Trophoblast cell (in vitro differentiated cells and primary cell): ENCODE measurements around the gene PRKAR2A.

Source experiments
- DNase-seq, 2 donors: peaks; one replicate each; pipeline ENCODE4 v3.0.0-alpha.2; 2016
- H2AFZ ChIP-seq: 2 replicates; pipeline ENCODE4 v1.6.1; 2013; ENCODE audit warnings: low read length, moderate library complexity, mild to moderate bottlenecking; ENCODE audit not compliant: insufficient read depth, poor library complexity
- H2AK5ac ChIP-seq: 2 replicates; pipeline ENCODE4 v1.6.1; 2013; ENCODE audit warnings: mild to moderate bottlenecking, low read length
- H2BK120ac ChIP-seq: 2 replicates; pipeline ENCODE4 v1.6.1; 2013; ENCODE audit warnings: low read length, mild to moderate bottlenecking, moderate library complexity; ENCODE audit not compliant: insufficient read depth, poor library complexity
- H2BK12ac ChIP-seq: 2 replicates; pipeline ENCODE4 v1.6.1; 2013; ENCODE audit warnings: mild to moderate bottlenecking, low read length, moderate library complexity
- H2BK5ac ChIP-seq: 2 replicates; pipeline ENCODE4 v1.6.1; 2013; ENCODE audit warnings: low read length, low read depth, moderate library complexity, mild to moderate bottlenecking; ENCODE audit not compliant: poor library complexity
- H3K14ac ChIP-seq: 2 replicates; pipeline ENCODE4 v1.6.1; 2013; ENCODE audit warnings: mild to moderate bottlenecking, low read length
- H3K18ac ChIP-seq: 2 replicates; pipeline ENCODE4 v1.6.1; 2013; ENCODE audit warnings: mild to moderate bottlenecking, low read length
- H3K23ac ChIP-seq: 2 replicates; pipeline ENCODE4 v1.6.1; 2013; ENCODE audit warnings: low read length
- H3K27ac ChIP-seq: 2 replicates; pipeline ENCODE4 v1.5.1; 2013; ENCODE audit warnings: low read depth, mild to moderate bottlenecking, inconsistent platforms, low read length, moderate library complexity
- H3K27me3 ChIP-seq: 2 replicates; pipeline ENCODE4 v1.6.1; 2013; ENCODE audit warnings: inconsistent platforms, mild to moderate bottlenecking, low read length, moderate library complexity; ENCODE audit not compliant: insufficient read depth
- H3K36me3 ChIP-seq, 2 experiments: 1 replicate in 1 of 2; 2 replicates in 1 of 2; pipeline ENCODE4 v1.6.1; 2013; ENCODE audit warnings: low read length in 2 of 2, mild to moderate bottlenecking in 2 of 2, moderate library complexity in 1 of 2; ENCODE audit not compliant: insufficient read depth in 2 of 2, control insufficient read depth in 1 of 2
- H3K4ac ChIP-seq: 2 replicates; pipeline ENCODE4 v1.6.1; 2013; ENCODE audit warnings: low read depth, mild to moderate bottlenecking, low read length, moderate library complexity
- H3K4me1 ChIP-seq, 2 experiments: 1 replicate in 1 of 2; 2 replicates in 1 of 2; pipeline ENCODE4 v1.6.1; 2013; ENCODE audit warnings: low read length in 2 of 2, mild to moderate bottlenecking in 2 of 2, moderate library complexity in 1 of 2; ENCODE audit not compliant: insufficient read depth in 2 of 2, control insufficient read depth in 1 of 2
- H3K4me2 ChIP-seq: 2 replicates; pipeline ENCODE4 v1.6.1; 2013; ENCODE audit warnings: inconsistent platforms, mild to moderate bottlenecking, low read length, moderate library complexity
- H3K4me3 ChIP-seq: 2 replicates; pipeline ENCODE4 v1.5.1; 2013; ENCODE audit warnings: mild to moderate bottlenecking, low read depth, low read length, inconsistent platforms
- H3K79me1 ChIP-seq: one replicate; pipeline ENCODE4 v1.6.1; 2013; ENCODE audit warnings: low read length
- H3K79me2 ChIP-seq: 2 replicates; pipeline ENCODE4 v1.6.1; 2013; ENCODE audit warnings: low read length, mild to moderate bottlenecking; ENCODE audit not compliant: control insufficient read depth, insufficient read depth, poor library complexity
- H3K9ac ChIP-seq: 2 replicates; pipeline ENCODE4 v1.6.1; 2013; ENCODE audit warnings: mild to moderate bottlenecking, low read length
- H3K9me3 ChIP-seq: 2 replicates; pipeline ENCODE4 v1.6.1; 2013; ENCODE audit warnings: low read depth, mild to moderate bottlenecking, control low read depth, inconsistent platforms, low read length; ENCODE audit not compliant: insufficient read depth
- H4K12ac ChIP-seq: 2 replicates; pipeline ENCODE4 v1.6.1; 2013; ENCODE audit warnings: low read depth, mild to moderate bottlenecking, low read length, moderate library complexity
- H4K8ac ChIP-seq: 2 replicates; pipeline ENCODE4 v1.6.1; 2013; ENCODE audit warnings: low read depth, mild to moderate bottlenecking, low read length, moderate library complexity
- H4K91ac ChIP-seq: one replicate; pipeline ENCODE4 v1.6.1; 2013; ENCODE audit warnings: low read depth, mild to moderate bottlenecking, low read length, moderate library complexity
- WGBS: extraction: QIAGEN DNeasy Blood & Tissue Kit; methylation state at CpG from one replicate; pipeline ENCODE4 v1.1.7; 2013; ENCODE audit warnings: missing lambda C conversion rate; ENCODE audit not compliant: insufficient read length, insufficient coverage; ENCODE audit errors: extremely low coverage; 5-methylcytosine and 5-hydroxymethylcytosine counted together

The PRKAR2A gene

GRCh38 chr3:48739955-48740823 lies 107.5 kb downstream of the PRKAR2A start:
- no peak overlapping the region for H3K23ac ChIP-seq
- no peak overlapping the region for H3K27ac ChIP-seq
- WGBS = no CpG with 5 or more reads among the region's 15 CpGs
- no peak overlapping the region for H3K18ac ChIP-seq
- peak overlapping the region; percentile 8 for H2AFZ ChIP-seq
- H3K79me2 ChIP-seq = no peaks in the 10 kb centered on the region
- H4K8ac ChIP-seq = no peak overlapping the region
- H2BK12ac ChIP-seq = no peak overlapping the region
- H4K12ac ChIP-seq = no peak overlapping the region
- H2AK5ac ChIP-seq = no peak overlapping the region
- no peaks in the 10 kb centered on the region for H3K27me3 ChIP-seq
- no peak overlapping the region for H3K14ac ChIP-seq
- no peak overlapping the region for H4K91ac ChIP-seq
- no peak overlapping the region for H3K9ac ChIP-seq
- H3K4me1 ChIP-seq = no peaks in the 10 kb centered on the region
- H3K4me2 ChIP-seq = no peak overlapping the region
- H2BK120ac ChIP-seq = no peak overlapping the region
- DNase-seq = peak; percentile 90 to 93
- H3K36me3 ChIP-seq = no peaks in the 10 kb centered on the region
- H3K79me1 ChIP-seq = no peaks in the 10 kb centered on the region
- H3K4ac ChIP-seq = no peak overlapping the region
- no peak overlapping the region for H2BK5ac ChIP-seq
- no peak overlapping the region for H3K4me3 ChIP-seq
- no peaks in the 10 kb centered on the region for H3K9me3 ChIP-seq

- Histone ChIP-seq H2AK5ac (no peak overlapping the region), H3K36me3 (no peaks in the 10 kb centered on the region), H3K9ac (no peak overlapping the region), H2BK12ac (no peak overlapping the region), H3K4ac (no peak overlapping the region), H3K23ac (no peak overlapping the region), H3K27me3 (no peaks in the 10 kb centered on the region), H3K18ac (no peak overlapping the region), H2BK120ac (no peak overlapping the region), H3K4me3 (no peak overlapping the region), H2AFZ (peak overlapping the region; percentile 13), H4K12ac (no peak overlapping the region), H3K4me2 (no peak overlapping the region), H4K8ac (no peak overlapping the region), H3K4me1 (no peaks in the 10 kb centered on the region), H3K9me3 (no peaks in the 10 kb centered on the region), H3K27ac (no peak overlapping the region), H3K79me2 (no peaks in the 10 kb centered on the region), H4K91ac (no peak overlapping the region), H2BK5ac (no peak overlapping the region), H3K79me1 (no peaks in the 10 kb centered on the region), H3K14ac (no peak overlapping the region)
- WGBS = no CpG with 5 or more reads among the region's 6 CpGs
- no peak for DNase-seq
Measured at GRCh38 chr3:48739617-48739954, 108.1 kb downstream of the PRKAR2A start.

GRCh38 chr3:48738926-48739616 lies 108.6 kb downstream of the PRKAR2A start:
- Histone ChIP-seq H4K91ac (no peak overlapping the region), H3K4ac (no peak overlapping the region), H4K12ac (no peak overlapping the region), H2AFZ (peak overlapping the region; percentile 13), H3K14ac (no peak overlapping the region), H2BK5ac (no peak overlapping the region), H2BK120ac (no peak overlapping the region), H3K79me1 (no peaks in the 10 kb centered on the region), H3K23ac (no peak overlapping the region), H3K4me3 (no peak overlapping the region), H3K9me3 (no peaks in the 10 kb centered on the region), H3K27me3 (no peaks in the 10 kb centered on the region), H3K4me1 (no peaks in the 10 kb centered on the region), H2BK12ac (no peak overlapping the region), H2AK5ac (no peak overlapping the region), H3K9ac (no peak overlapping the region), H3K27ac (no peak overlapping the region), H3K79me2 (no peaks in the 10 kb centered on the region), H3K4me2 (no peak overlapping the region), H3K18ac (no peak overlapping the region), H4K8ac (no peak overlapping the region), H3K36me3 (no peaks in the 10 kb centered on the region)
- DNase-seq = no peak
- WGBS = no CpG with 5 or more reads among the region's 9 CpGs

GRCh38 chr3:48738144-48738536 lies 109.5 kb downstream of the PRKAR2A start:
- Histone ChIP-seq H3K9ac (no peak overlapping the region), H3K14ac (no peak overlapping the region), H2BK5ac (no peak overlapping the region), H3K4me2 (no peak overlapping the region), H3K27ac (no peak overlapping the region), H2AFZ (no peak overlapping the region), H4K91ac (no peak overlapping the region), H3K4me1 (no peaks in the 10 kb centered on the region), H2BK12ac (no peak overlapping the region), H3K27me3 (no peaks in the 10 kb centered on the region), H3K4ac (no peak overlapping the region), H3K79me1 (no peaks in the 10 kb centered on the region), H3K79me2 (no peaks in the 10 kb centered on the region), H3K36me3 (no peaks in the 10 kb centered on the region), H4K12ac (no peak overlapping the region), H3K18ac (no peak overlapping the region), H3K4me3 (no peak overlapping the region), H3K9me3 (no peaks in the 10 kb centered on the region), H3K23ac (no peak overlapping the region), H2AK5ac (no peak overlapping the region), H4K8ac (no peak overlapping the region), H2BK120ac (no peak overlapping the region)
- DNase-seq = no peak
- WGBS = no CpG with 5 or more reads among the region's 3 CpGs
